GM19324 (cell line): ENCODE measurements around the gene GABRG1.

Experiments used
- ATAC-seq: cut with Tn5 transposase; IDR thresholded peaks from one replicate; pipeline ENCODE4 v1.9.1; 2021; ENCODE audit warnings: mild to moderate bottlenecking, moderate library complexity; ENCODE audit not compliant: unreplicated experiment, low FRiP score

Gene GABRG1

GRCh38 chr4:46123913-46124755 is at the start of gene GABRG1:
TSS of gene GABRG1 (minus strand) at chr4:46124054. CDS start at chr4:46123913, 141 bp downstream.
- no peak for ATAC-seq

DNA sequence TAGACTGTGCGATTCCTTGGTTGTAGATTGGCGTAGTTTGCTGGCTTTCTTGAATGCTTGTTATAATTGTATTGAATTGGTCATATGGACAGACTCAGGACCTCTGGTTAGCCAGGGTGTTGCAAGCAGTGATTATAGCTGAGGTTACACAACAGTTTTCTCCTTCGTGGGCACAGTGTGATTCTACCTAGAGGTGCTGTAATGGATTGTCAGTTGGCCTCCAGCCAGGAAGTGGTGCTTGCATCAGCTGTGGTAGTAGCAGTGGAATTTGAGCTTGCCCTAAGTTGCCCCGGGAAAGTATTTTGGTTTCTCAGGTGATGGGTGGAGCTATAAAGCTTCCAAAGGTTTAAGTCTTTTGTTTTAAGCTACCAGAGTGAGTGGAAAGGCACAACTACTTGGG is 23.1 kb upstream of the GABRG1 start:
- ATAC-seq, result no peak

DNA sequence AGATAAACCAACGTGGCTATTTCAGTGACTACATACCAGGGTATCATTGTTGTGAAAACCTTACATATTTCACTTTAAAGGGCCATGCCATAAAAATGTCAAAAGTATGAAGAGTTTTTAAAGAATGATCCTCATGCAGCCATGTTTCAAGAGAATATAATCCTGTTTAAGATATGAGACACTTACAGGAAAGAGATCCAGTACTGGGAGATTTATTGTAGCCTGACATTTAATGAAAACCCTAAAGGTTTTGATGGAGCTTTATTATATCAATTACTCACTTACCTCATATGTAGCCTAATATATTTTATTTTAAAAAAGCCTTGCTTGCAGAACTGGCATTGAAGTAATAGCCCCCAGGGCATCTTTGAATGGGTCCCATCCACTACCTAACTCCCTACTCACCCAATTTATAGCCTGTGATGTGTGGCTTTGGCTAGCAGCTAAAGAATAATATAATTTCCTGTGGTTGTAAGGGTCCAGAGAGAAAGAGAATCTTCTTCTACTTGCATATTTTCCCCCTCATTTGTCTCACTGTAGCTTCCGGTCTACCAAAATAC is 7.7 kb upstream of the GABRG1 start:
- ATAC-seq, result no peak

DNA sequence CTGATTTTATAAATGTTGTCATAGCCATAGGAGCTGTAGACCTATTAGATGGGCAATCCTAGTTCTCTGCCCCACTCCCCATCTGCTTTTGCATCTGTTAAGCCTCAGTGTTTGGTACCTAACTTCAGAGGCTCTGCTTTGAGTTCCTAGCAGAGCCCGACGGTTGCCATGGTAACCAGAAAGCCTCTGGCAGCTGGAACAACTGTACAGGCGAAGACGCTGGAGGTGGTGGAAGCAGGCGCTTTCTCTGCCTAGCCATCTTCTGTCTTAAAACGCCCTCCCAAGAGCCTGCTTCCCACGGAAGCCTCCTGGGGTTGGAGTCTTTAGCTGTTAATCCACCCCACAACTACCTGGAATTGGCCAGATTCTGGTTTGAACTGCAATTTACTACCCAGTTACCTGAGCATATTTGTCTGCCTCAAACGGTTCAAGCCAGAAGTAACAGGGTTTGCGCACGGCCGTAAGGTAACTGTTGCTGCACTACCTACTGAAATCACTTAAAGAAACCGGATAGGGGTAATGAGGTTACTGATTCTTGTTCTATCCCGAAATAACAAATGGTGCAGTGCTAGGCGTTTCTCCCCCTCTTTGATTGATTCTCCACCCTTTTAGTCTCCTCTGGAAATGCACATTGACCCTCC is 1.0 kb upstream of the GABRG1 start:
- ATAC-seq, result no peak

- no peak for ATAC-seq
Measured at GRCh38 chr4:46081674-46082073, 42.2 kb downstream of the GABRG1 start.

- ATAC-seq, result no peak
Measured at GRCh38 chr4:46081248-46081647, 42.6 kb downstream of the GABRG1 start.

DNA sequence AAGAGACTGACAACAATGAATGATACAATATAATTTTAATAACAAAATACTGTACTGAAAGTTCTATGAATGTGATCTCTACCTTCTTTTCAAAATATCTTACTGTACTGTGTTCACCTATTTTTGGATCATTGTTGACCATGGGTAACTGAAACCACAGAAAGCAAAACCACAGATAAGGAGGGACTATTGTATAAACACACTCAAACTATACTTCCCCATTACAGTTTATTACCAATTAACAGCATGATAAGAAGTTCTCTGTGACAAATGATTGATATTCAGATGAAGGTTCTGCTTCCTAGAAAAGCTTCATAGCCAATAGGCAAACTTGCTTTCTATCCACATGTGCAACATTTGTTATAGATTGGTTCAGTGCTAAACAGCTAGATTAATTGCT is 50.1 kb downstream of the GABRG1 start:
- ATAC-seq, result no peak

DNA sequence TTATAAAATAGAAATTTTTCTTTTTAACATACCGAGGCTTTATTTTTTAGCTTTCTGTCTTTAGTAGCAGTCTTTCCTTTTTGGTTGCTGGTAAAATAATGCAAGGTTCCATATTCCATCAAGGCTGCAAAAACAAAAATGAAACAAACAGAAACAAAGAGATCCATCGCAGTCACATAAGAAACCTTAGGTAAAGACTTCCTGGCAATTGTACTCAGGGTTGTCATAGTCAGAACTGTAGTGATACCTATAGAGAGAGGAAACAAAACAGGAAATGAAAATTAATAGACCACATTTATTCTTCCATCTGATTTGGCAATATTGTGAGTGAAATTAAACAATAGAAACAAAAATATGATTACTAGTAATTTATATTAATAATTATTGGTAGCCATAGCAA is 72.5 kb downstream of the GABRG1 start:
- no peak for ATAC-seq

GRCh38 chr4:46032056-46032455 is 91.8 kb downstream of the GABRG1 start:
- ATAC-seq, result no peak

GRCh38 chr4:46016306-46016705 is 107.5 kb downstream of the GABRG1 start:
- no peak for ATAC-seq

DNA sequence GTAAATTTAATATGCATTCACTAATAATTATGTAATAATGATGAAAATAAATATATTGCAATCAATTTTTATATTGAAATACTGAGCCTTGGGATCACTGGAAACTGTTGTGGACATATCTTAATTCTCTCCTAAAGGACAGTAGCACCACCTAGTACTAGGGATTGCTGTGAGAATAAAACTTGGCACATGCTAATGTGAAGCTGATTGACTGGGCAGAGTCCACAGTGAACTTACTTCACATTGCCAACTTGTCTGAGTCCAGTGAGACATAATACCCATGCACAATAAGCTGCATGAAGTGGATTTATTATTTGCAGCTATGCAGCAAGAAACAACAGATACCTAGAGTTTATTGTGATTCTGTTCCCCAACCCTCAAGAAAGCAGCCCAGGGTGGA is 131.1 kb downstream of the GABRG1 start:
- ATAC-seq, result no peak

- ATAC-seq, result no peak
Measured at GRCh38 chr4:45989775-45990174, 134.1 kb downstream of the GABRG1 start.

DNA sequence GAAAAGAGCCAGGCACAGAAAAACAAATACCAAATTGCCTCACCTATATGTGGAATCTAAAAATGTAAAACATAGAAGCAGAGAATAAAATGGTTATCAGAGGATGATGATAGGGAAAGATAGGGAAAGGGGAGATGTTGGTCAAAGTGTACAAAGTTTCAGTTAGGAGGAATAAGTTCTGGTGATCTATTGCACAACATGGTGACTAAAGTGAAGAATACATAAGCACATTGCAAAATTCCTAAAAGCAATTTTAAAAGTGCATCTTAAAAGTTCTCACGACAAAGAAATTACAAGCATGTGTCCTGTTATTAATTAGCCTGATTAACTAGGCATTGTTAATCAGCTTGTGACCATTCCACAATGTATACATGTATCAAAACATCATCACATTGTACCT is 136.0 kb downstream of the GABRG1 start:
- no peak for ATAC-seq
